GM12864 (cell line): ENCODE data around the gene TFEB.

Experiments
- DNase-seq: peaks from one replicate; pipeline ENCODE4 v3.0.0-alpha.2; 2011; ENCODE audit warnings: low read depth
- H3K4me3 ChIP-seq: 2 replicates; pipeline ENCODE4 v1.5.1; 2011; ENCODE audit warnings: mild to moderate bottlenecking, low read depth, low read length, control low read depth
- TF ChIP-seq, protein P1 (sequence below): IDR thresholded peaks from 2 replicates; pipeline ENCODE4 v1.5.1; 2011; ENCODE audit warnings: low read depth, mild to moderate bottlenecking, moderate library complexity, low read length, control low read depth, inconsistent platforms; ENCODE audit errors: missing control alignments

Gene TFEB

GRCh38 chr6:41736800-41737555 is 1.6 kb upstream of the TFEB start:
- TF ChIP-seq, protein P1, sequence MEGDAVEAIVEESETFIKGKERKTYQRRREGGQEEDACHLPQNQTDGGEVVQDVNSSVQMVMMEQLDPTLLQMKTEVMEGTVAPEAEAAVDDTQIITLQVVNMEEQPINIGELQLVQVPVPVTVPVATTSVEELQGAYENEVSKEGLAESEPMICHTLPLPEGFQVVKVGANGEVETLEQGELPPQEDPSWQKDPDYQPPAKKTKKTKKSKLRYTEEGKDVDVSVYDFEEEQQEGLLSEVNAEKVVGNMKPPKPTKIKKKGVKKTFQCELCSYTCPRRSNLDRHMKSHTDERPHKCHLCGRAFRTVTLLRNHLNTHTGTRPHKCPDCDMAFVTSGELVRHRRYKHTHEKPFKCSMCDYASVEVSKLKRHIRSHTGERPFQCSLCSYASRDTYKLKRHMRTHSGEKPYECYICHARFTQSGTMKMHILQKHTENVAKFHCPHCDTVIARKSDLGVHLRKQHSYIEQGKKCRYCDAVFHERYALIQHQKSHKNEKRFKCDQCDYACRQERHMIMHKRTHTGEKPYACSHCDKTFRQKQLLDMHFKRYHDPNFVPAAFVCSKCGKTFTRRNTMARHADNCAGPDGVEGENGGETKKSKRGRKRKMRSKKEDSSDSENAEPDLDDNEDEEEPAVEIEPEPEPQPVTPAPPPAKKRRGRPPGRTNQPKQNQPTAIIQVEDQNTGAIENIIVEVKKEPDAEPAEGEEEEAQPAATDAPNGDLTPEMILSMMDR, result no peak
- DNase-seq, result no peak
- H3K4me3 ChIP-seq, result no peak overlapping the region

- DNase-seq, result no peak
- TF ChIP-seq, protein P1, result no peak
- no peak overlapping the region for H3K4me3 ChIP-seq
These were observed 852 bp upstream of the TFEB start for GRCh38 chr6:41736186-41736733.

DNA sequence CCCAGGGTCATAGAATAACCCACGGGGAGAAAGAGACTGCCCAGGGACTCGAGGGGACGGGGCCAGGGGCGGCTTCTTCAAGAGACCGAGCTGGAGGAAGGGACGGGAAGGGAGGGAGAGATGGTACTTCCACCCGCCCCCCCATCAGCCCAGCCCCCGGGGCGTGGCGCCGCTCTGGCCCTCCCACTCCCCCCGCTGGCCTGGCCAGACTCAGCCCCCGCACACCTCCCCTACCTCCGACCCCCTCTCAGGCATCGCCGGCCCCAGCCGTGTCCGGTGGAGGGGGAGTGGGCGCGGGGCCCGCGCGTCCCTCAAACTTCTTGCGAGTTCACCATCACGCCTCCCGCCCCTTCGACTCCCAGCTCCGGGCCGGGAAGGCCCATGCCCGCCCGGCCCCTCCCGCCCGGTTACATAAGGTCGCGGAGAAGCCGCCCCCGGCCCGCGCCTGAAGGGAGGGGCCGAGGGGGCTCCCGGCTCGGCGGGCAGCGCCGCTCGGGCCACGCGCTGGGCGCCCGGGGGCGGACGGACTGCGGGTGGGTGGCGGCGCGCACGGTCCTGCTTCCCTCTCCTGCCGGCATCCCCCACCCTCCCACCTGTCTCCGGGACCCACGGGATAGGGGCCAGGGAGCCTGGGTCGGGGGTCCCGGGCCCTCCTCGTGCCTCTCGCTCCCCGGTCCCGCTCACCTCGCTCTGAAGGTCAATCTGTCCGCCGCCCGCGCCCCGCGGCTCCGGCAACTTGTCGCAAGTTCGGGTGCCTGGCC is 562 bp downstream of the TFEB start:
- DNase-seq, result no peak
- TF ChIP-seq, protein P1, result no peak
- H3K4me3 ChIP-seq, result peak overlapping the region; percentile 79

DNA sequence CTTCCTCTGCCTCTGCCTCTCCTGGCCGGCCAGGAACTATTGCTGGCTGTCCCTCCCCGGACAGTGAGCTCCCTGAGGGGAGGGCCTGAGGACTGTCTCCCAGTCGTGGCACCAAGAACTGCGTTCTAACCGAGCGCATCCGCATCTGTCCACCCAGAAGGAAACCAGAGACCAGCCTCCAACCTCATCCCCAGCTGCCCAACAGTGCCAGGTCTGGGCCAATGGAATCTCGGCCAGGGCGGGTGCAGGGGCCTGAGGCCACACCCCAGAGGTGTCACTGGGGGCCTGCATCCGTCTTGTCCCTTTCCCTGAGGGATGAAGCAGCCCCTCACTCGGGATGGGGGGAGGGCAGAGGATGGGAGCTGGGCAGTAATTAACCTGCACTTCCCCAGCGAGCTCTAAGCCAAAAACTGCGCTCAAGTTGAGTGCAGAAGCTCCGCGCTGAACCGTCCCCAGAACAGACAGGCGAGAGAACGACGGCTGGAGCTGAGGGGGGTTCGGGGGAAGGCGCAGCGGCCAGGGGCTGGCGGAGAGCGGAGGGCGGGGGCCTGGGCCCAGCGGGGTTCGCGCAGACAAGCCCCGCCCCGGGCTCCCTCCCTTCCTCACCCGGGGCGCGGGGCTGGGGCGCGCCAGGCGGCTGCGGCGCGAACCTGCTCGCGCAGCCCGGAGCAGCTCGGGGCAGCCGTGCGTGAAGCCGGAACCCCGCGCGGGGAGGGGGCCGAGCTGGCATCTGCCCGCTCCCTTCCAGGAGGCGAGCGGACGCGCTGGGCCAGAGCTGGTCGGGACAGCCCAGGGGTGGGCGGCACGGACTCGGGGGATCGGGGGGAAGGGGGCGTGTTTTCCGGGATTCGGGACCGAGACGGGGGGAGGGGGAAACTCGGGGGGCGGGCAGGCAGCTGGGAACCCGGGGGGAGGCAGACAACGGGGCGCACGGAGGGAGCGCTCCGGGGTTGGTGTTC is 1.4 kb downstream of the TFEB start:
- no peak for DNase-seq
- H3K4me3 ChIP-seq, result peak overlapping the region; percentile 79
- TF ChIP-seq, protein P1, result peak; percentile 16

DNA sequence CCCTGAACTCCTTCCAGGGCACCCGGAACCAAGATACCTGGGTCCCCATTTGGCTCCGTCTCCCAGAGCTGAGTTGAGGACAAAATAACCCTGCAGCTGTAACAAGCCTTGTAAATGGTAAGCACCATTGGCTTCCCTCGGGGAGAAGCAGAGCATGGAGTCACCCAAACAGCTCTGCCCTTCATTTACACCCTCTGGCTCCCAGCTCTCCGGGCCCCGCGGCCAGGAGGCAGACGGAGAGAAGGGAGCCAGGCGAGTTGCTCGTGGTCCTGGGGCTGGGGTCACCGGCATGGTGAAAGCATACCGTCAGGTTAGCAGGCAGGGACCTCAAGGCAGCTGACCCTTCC is 2.1 kb downstream of the TFEB start:
- TF ChIP-seq, protein P1, result no peak
- H3K4me3 ChIP-seq, result peak overlapping the region; percentile 79
- DNase-seq, result no peak

DNA sequence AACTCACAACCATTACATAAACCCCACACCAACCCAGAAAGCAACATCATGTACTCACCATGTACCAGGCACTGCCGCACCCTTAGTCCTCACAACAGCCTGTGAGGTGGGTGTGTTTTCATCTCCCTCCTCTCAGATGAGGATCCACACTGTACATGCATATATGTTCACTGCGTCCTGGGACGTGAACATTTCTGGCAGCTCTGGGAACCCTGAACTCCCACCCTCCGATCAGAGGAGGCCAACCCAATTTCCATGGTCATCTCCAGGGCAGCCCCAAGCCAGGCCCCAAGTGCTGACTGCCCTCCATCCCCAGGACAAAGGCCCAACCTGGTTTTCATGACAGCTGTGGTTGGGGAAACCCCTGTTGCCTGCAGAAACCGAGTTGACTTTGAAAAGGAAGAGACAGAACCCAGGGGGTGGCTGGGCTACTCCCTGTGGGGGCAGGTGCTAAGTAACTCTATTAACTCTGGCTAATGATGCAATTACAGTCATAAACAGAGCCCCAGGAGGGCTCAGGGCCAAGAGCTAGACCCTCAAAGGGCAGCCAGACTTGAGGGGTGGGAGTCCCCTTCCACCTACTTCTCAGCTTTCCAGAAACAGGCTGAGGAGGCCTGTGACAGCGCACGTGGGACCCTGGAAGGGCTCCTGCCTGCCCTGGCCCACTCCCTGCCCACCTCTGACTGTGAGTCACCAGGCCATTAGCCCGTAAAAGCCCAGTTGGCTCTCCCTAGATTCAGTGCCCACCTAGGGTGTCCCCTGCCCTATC is 2.6 kb downstream of the TFEB start:
- H3K4me3 ChIP-seq, result peak overlapping the region; percentile 79
- TF ChIP-seq, protein P1, result no peak
- DNase-seq, result no peak
